Stimulated activated naive CD8-positive, alpha-beta T cell treated with anti-CD3 and anti-CD28 coated beads, Interleukin-15, Interleukin-2, amounts not matched to agents 100 ng/mL and 50 ng/mL, for 24 hours (primary cell): ENCODE measurements around the gene LTBR.

Source experiments
- H3K27ac Mint-ChIP-seq: one replicate; pipeline ENCODE4 v1.8.0; 2021; ENCODE audit warnings: mild to moderate bottlenecking, mixed read lengths
- H3K27me3 Mint-ChIP-seq: one replicate; pipeline ENCODE4 v1.8.0; 2021; ENCODE audit warnings: mixed read lengths
- H3K36me3 Mint-ChIP-seq: one replicate; pipeline ENCODE4 v1.8.0; 2021; ENCODE audit warnings: low read depth, mixed read lengths
- H3K4me1 Mint-ChIP-seq: one replicate; pipeline ENCODE4 v1.8.0; 2021; ENCODE audit warnings: low read depth, mixed read lengths
- H3K4me3 Mint-ChIP-seq: one replicate; pipeline ENCODE4 v1.8.0; 2021; ENCODE audit warnings: mild to moderate bottlenecking, mixed read lengths
- H3K9me3 Mint-ChIP-seq: one replicate; pipeline ENCODE4 v1.8.0; 2021; ENCODE audit warnings: mixed read lengths

LTBR gene

DNA sequence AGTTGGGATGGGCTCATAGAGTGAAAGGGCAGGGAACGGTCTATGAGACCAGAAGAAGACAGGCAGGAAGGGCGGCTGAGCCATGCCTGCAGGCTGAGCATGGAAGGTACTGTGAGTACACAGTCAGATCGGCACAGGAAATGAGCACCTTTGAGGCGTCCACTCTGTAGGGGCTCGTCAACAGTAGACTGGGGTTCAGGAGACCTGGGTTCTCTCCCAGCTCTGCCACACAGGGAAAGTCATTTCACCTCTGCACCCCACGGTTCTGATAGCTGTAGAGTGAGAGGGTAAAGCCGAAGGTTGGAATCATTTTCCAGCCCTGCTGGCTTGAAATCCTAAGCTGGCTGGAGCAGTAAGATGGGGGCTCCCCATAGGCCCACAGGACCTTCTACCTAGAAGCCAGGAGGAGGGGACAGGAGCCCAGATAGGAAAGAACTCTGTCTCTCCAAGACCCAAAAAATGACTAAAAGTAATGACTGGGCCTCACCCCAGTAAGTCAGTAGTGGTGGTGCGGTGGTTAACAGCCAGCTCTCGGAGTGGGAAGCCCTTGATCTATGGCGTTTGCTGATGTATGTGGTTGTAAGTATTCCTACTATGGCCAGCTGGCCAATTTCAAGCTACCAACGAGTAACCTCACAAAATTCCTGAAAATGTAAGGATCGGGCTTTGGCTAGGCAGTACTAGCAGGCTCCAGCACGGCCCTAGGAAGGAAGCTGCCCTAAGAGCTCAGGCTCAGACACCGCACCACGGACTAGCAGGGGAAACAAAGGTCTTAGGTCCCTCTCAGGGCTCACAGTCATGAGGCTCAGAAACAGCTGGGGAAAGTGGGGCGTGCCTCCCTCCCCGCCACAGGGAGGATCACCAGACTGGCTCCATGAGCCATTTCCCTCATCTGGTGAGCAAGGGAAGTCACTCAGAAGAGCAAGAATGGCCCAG, 50.5 kb downstream of the LTBR start:
- peak overlapping the region; percentile 65 for H3K4me3 Mint-ChIP-seq
- H3K36me3 Mint-ChIP-seq, result no peaks in the 10 kb centered on the region
- peak overlapping the region; percentile 98 for H3K27ac Mint-ChIP-seq
- H3K9me3 Mint-ChIP-seq, result no peaks in the 10 kb centered on the region
- H3K4me1 Mint-ChIP-seq, result peaks cover 91% of the 10 kb centered on the region
- H3K27me3 Mint-ChIP-seq, result no peaks in the 10 kb centered on the region

DNA sequence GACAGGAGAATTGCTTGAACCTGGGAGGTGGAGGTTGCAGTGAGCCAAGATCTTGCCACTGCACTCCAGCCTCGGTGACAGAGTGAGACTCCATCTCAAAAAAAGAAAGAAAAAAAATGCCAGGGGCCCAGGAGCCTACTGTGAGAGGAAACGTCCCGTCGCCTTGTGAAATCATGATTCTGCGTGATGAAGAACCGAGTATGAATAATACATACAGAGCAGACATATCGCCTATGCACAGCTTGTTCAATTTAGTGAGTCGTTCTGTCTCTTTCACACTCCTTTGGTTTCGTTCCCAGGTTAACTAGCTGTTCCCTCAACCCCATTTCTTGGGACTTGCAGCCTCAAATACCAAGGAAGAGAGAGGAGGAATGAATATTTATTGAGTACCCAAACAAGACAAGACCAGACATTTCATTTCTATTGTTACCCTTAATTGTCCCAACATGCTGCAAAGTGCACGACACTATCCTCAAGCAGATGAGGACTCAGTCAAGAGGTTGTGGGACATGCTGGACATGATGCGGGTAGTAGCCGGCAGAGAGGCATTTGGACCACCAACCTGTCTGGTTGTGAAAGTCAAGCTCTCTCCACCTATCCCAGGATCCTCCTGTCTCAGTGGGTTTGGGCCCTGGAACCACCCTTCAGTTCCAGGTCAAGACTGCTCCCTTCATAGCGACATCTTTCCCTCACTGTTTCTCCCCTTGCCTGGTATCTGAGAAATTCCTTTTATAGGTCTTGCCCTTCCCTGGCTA, 52.2 kb downstream of the LTBR start:
- no peaks in the 10 kb centered on the region for H3K27me3 Mint-ChIP-seq
- no peaks in the 10 kb centered on the region for H3K9me3 Mint-ChIP-seq
- peak overlapping the region; percentile 9 for H3K4me3 Mint-ChIP-seq
- H3K4me1 Mint-ChIP-seq, result peaks cover 90% of the 10 kb centered on the region
- peak overlapping the region; percentile 98 for H3K27ac Mint-ChIP-seq
- H3K36me3 Mint-ChIP-seq, result peaks cover 7% of the 10 kb centered on the region

DNA sequence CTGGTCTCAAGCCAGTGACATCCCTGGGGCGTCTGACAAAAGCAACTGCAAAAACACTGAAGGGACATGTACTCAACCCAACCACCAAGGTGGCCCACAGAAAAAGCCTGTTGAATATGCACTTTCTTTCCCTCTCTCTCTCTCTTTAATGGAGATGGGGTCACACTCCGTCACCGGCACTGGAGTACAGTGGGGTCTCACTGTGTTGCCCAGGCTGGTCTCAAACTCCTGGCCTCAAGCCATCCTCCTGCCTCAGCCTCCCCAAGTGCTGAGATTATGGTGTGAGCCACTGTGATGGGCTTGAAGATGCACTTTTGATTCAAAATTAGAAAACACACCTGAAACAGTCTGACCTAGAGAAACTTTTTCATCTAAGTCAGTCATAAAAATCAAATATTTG, 53.6 kb downstream of the LTBR start:
- Mint-ChIP-seq H3K9me3 (no peaks in the 10 kb centered on the region), H3K27me3 (no peaks in the 10 kb centered on the region), H3K27ac (peak overlapping the region; percentile 93), H3K4me1 (peaks cover 94% of the 10 kb centered on the region), H3K36me3 (peaks cover 15% of the 10 kb centered on the region), H3K4me3 (no peak overlapping the region)

DNA sequence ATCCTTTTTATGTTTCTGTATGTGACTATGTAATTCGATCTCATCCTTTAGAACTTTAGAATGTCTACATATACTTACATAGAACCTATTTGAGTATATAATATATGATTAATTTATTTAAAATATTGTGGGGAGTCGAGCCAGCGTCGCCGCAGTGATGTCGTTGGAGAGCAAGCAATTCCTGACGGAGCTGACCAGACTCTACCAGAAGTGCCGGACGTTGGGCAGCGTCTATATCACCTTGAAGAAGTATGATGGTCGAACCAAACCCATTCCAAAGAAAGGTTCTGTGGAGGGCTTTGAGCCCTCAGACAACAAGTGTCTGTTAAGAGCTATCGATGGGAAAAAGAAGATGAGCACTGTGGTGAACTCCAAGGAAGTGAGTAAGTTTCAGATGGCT, 54.4 kb downstream of the LTBR start:
- Mint-ChIP-seq H3K4me1 (peaks cover 94% of the 10 kb centered on the region), H3K4me3 (peak overlapping the region; percentile 61), H3K27ac (peak overlapping the region; percentile 82), H3K36me3 (peaks cover 18% of the 10 kb centered on the region), H3K27me3 (no peaks in the 10 kb centered on the region), H3K9me3 (no peaks in the 10 kb centered on the region)

DNA sequence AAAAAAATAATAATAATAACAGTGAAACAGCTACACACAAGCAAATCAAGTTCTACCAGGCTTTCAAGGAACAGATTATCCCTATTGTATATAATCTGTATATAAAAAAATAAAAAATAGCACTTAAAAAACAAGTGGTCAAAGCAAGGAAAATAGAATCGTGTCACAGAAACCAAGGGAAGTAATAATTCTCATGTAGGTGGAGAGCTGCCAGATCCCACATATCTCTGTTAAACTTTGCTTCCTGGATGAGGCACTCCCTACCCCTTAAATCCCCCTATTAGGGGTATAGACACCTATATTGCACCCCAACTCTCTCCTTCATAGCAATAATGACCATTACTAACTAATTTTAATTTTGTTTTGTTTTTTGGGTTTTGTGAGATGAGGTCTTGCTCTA, 56.4 kb downstream of the LTBR start:
- Mint-ChIP-seq H3K4me3 (no peak overlapping the region), H3K36me3 (peaks cover 38% of the 10 kb centered on the region), H3K9me3 (no peaks in the 10 kb centered on the region), H3K27me3 (no peaks in the 10 kb centered on the region), H3K4me1 (peaks cover 90% of the 10 kb centered on the region), H3K27ac (peak overlapping the region; percentile 100)
